Gastrocnemius medialis (tissue), 4 donors: Measurements from ENCODE around the gene ARHGAP32.

Experiments used
- POLR2A ChIP-seq, 2 donors: fragments of 450-650 bp; IDR thresholded peaks; one replicate each; pipeline ENCODE4 v1.6.1; 2017; ENCODE audit warnings: antibody characterized with exemption in 2 of 2, mild to moderate bottlenecking in 2 of 2, moderate library complexity in 2 of 2
- TF ChIP-seq, protein P1 (sequence below), 5 experiments: fragments of 450-650 bp in 3 of 5; fragments of 200-600 bp in 2 of 5; sonication (generic) in 2 of 5; IDR thresholded peaks in 4 of 5; conservative IDR thresholded peaks in 1 of 5; 1 replicate in 4 of 5; 2 replicates in 1 of 5; pipeline ENCODE4 v1.5.1; 2016 to 2019; ENCODE audit warnings: antibody characterized with exemption in 5 of 5, mild to moderate bottlenecking in 3 of 5, moderate library complexity in 3 of 5

DNA sequence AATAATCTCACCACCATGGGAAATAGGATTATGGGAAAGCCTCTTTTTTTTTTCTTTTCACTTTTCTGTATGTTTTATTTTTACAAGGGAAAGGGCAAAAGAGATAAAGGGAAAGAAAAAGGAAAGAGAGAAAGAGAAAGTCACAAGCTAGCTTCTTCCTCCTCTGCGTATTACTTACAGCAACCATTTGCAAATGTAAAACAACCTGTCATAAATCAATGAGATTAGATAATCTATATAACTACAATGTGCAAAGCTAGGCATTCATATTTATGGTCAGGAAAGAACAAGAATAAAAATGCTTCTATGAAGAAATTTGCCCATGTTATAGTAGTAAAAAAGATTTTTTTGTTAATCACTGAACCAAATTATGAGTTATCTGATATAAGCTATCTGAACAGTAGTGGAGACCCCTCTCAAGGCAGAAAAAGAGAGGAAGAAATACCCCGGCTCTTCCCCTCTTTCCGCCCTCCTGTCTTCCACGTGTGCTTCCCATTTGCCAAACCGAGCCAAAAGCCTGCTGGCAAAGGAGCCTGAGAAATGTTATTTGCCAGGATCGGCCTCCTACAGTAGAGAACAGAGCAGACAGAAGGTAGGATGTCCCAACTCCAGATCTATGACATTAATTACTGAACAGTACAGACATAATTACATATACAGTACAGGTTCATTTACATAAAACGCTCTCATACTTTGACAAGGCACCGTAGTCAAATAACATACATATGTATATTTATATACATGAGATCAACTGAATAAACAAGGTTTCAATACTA, 50.2 kb downstream of the ARHGAP32 start:
- TF ChIP-seq, protein P1, sequence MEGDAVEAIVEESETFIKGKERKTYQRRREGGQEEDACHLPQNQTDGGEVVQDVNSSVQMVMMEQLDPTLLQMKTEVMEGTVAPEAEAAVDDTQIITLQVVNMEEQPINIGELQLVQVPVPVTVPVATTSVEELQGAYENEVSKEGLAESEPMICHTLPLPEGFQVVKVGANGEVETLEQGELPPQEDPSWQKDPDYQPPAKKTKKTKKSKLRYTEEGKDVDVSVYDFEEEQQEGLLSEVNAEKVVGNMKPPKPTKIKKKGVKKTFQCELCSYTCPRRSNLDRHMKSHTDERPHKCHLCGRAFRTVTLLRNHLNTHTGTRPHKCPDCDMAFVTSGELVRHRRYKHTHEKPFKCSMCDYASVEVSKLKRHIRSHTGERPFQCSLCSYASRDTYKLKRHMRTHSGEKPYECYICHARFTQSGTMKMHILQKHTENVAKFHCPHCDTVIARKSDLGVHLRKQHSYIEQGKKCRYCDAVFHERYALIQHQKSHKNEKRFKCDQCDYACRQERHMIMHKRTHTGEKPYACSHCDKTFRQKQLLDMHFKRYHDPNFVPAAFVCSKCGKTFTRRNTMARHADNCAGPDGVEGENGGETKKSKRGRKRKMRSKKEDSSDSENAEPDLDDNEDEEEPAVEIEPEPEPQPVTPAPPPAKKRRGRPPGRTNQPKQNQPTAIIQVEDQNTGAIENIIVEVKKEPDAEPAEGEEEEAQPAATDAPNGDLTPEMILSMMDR (IDR thresholded peaks at IDR 0.05 in 4 of 5, conservative IDR thresholded peaks at IDR 0.05 in 1 of 5), result no peak
- TF ChIP-seq POLR2A (IDR thresholded peaks at IDR 0.05), result no peak
